ENCODE data around the gene JMJD1C. TPM values are rescaled to one million over a fixed set of nuclear protein-coding genes. Genes with fewer than 3 reads are reported as not detected.

Gene JMJD1C
- total RNA-seq, 1 donor from 2014 or later: 68.7 TPM

DNA sequence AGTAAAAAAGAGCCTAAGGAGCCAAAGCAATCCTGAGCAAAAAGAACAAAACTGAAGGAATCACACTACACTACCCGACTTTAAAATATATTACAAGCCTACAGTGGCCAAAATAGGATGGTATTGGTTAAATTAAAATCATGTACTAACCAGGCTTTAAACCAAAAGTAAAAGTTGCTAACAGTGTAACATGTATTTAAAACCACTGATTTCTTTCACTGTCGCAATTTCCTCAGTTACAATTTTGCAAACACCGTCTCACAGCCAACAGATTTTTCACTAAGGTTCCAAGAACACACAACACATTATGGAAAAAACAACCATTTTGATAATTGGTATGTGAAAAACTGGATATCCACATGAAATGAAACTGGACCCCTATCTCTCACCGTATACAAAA lies 74.0 kb downstream of the JMJD1C start:
- no peak overlapping the region for H3K4me3 Mint-ChIP-seq
- DNase-seq (ENCODE audit: low read depth, low spot score): no peak
- no peak overlapping the region for H3K27ac Mint-ChIP-seq (ENCODE audit: unreplicated experiment)
- H3K4me1 Mint-ChIP-seq: peaks cover 13% of the 10 kb centered on the region
- no peak for TF ChIP-seq CTCF (conservative IDR thresholded peaks at IDR 0.05)
- H3K27me3 Mint-ChIP-seq (ENCODE audit: low read depth): no peaks in the 10 kb centered on the region
- peaks cover 41% of the 10 kb centered on the region for H3K36me3 Mint-ChIP-seq (ENCODE audit: low read depth)
- peaks cover 27% of the 10 kb centered on the region for H3K9me3 Mint-ChIP-seq

DNA sequence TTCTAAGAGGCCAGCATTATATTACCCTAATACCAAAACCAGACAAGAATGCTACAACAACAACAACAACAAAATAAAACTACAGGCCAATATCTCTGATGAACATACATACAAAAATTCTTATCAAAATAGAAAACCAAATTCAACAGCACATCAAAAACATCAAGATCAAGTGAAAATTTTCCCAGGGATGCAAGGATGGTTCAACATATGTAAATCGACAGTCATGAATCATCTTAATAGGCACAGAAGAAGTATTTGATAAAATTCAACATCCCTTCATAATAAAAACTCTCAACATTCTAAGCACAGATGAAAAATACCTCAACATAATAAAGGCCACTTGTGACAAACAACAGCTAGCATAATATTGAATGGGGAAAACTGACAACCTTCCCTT lies 75.3 kb downstream of the JMJD1C start:
- H3K27ac Mint-ChIP-seq (ENCODE audit: unreplicated experiment): no peak overlapping the region
- H3K4me3 Mint-ChIP-seq: no peak overlapping the region
- H3K9me3 Mint-ChIP-seq: peaks cover 27% of the 10 kb centered on the region
- peaks cover 41% of the 10 kb centered on the region for H3K36me3 Mint-ChIP-seq (ENCODE audit: low read depth)
- no peaks in the 10 kb centered on the region for H3K27me3 Mint-ChIP-seq (ENCODE audit: low read depth)
- DNase-seq (ENCODE audit: low read depth, low spot score): no peak
- no peak for TF ChIP-seq CTCF (conservative IDR thresholded peaks at IDR 0.05)
- peaks cover 11% of the 10 kb centered on the region for H3K4me1 Mint-ChIP-seq

GRCh38 chr10:63388421-63389031 lies 77.3 kb downstream of the JMJD1C start:
- Mint-ChIP-seq H3K27ac (ENCODE audit: unreplicated experiment) (no peak overlapping the region), H3K27me3 (ENCODE audit: low read depth) (no peaks in the 10 kb centered on the region), H3K4me3 (no peak overlapping the region), H3K4me1 (peaks cover 11% of the 10 kb centered on the region), H3K36me3 (ENCODE audit: low read depth) (peaks cover 41% of the 10 kb centered on the region), H3K9me3 (peaks cover 27% of the 10 kb centered on the region)
- no peak for DNase-seq (ENCODE audit: low read depth, low spot score)
- no peak for TF ChIP-seq CTCF (conservative IDR thresholded peaks at IDR 0.05)

DNA sequence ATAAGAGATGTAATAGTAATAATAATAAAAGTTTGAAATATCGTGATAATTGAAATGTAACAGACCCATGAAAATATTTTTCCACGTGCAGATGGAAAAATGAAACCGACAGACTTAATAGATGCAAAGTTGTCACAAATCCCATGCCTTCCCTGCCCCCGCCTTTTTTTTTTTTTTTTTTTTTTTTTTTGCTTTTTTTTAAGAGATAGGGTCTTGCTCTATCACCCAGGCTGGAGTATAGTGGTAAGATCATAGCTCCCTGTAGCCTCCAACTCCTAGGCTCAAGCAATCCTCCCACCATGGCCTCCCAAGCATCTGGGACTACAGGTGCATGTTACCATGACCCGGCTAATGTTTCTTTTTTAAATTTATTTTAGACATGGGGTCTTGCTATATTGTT lies 80.5 kb downstream of the JMJD1C start:
- Mint-ChIP-seq H3K9me3 (peaks cover 14% of the 10 kb centered on the region), H3K36me3 (ENCODE audit: low read depth) (peaks cover 22% of the 10 kb centered on the region), H3K4me1 (peaks cover 7% of the 10 kb centered on the region), H3K4me3 (no peak overlapping the region), H3K27ac (ENCODE audit: unreplicated experiment) (no peak overlapping the region), H3K27me3 (ENCODE audit: low read depth) (no peaks in the 10 kb centered on the region)
- TF ChIP-seq CTCF (conservative IDR thresholded peaks at IDR 0.05): no peak
- DNase-seq (ENCODE audit: low read depth, low spot score): no peak

GRCh38 chr10:63384675-63385074 lies 81.1 kb downstream of the JMJD1C start:
- Mint-ChIP-seq H3K27ac (ENCODE audit: unreplicated experiment) (no peak overlapping the region), H3K27me3 (ENCODE audit: low read depth) (no peaks in the 10 kb centered on the region), H3K9me3 (peaks cover 9% of the 10 kb centered on the region), H3K36me3 (ENCODE audit: low read depth) (peaks cover 16% of the 10 kb centered on the region), H3K4me3 (no peak overlapping the region), H3K4me1 (peaks cover 7% of the 10 kb centered on the region)
- no peak for DNase-seq (ENCODE audit: low read depth, low spot score)
- no peak for TF ChIP-seq CTCF (conservative IDR thresholded peaks at IDR 0.05)

Measured in neural crest cell (in vitro differentiated cells).